Body of pancreas (tissue), 4 donors: ENCODE data around the gene GPRC5C. TPM values are rescaled to one million over a fixed set of nuclear protein-coding genes. Genes with fewer than 3 reads are reported as not detected.

ENCODE experiments used
- ATAC-seq: fragments of 150-250 bp; one replicate; pipeline ENCODE4 v1.9.1; 2016
- DNase-seq, 4 donors: peaks; one replicate each; pipeline ENCODE4 v3.0.0-alpha.2; 2019
- H3K27ac ChIP-seq, 4 donors: fragments of 200-600 bp; sonication (generic); 1 replicate in 3 of 4; 2 replicates in 1 of 4; pipeline versions ENCODE4 v1.5.1 to v1.6.1; 2016 to 2019; ENCODE audit warnings: mild to moderate bottlenecking in 1 of 4, mixed read lengths in 1 of 4, moderate library complexity in 1 of 4
- H3K27me3 ChIP-seq, 2 donors: fragments of 200-600 bp; sonication (generic); one replicate each; pipeline ENCODE4 v1.6.0; 2016; ENCODE audit warnings: mild to moderate bottlenecking in 1 of 2
- H3K36me3 ChIP-seq, 2 donors: fragments of 200-600 bp; sonication (generic); replicated peaks in 1 of 2; 2 replicates each; pipeline ENCODE4 v1.5.1; 2016; ENCODE audit warnings: low read depth in 2 of 2; ENCODE audit not compliant: insufficient read depth in 1 of 2
- H3K4me1 ChIP-seq: fragments of 200-600 bp; sonication (generic); one replicate; pipeline ENCODE4 v1.6.0; 2016
- H3K4me3 ChIP-seq, 2 donors: fragments of 200-600 bp; sonication (generic); 1 replicate in 1 of 2; 2 replicates in 1 of 2; pipeline ENCODE4 v1.5.1; 2016 to 2019
- H3K9me3 ChIP-seq, 3 donors: fragments of 200-600 bp; sonication (generic); 1 replicate in 2 of 3; 2 replicates in 1 of 3; pipeline ENCODE4 v1.5.1; 2016
- POLR2A ChIP-seq, 3 donors: fragments of 450-650 bp; IDR thresholded peaks; one replicate each; pipeline ENCODE4 v1.6.1; 2016; ENCODE audit warnings: antibody characterized with exemption in 3 of 3, mild to moderate bottlenecking in 2 of 3
- WGBS, 2 donors: methylation state at CpG; one replicate each; pipeline ENCODE4 v1.1.5; 2017; 5-methylcytosine and 5-hydroxymethylcytosine counted together
- intact Hi-C: fragments of 100-400 bp; cut with DNase I; formaldehyde crosslinking; loops from one replicate; pipeline ENCODE4 v1.15.1; 2023
- total RNA-seq, 2 donors: library from RNA; depleted of rRNA; stranded (reverse); fragments of >200 nt; gene quantifications; one replicate each; pipeline ENCODE4 v1.1.0, GENCODE V29; 2016
- TF ChIP-seq, protein P1 (sequence below), 7 experiments: fragments of 450-650 bp in 4 of 7; fragments of 200-600 bp in 3 of 7; sonication (generic) in 3 of 7; IDR thresholded peaks; one replicate each; pipeline ENCODE4 v1.5.1; 2016 to 2019; ENCODE audit warnings: antibody characterized with exemption in 7 of 7

The GPRC5C gene
- total RNA-seq, 2 donors from 2014 or later = 68.0 to 71.2 TPM

DNA sequence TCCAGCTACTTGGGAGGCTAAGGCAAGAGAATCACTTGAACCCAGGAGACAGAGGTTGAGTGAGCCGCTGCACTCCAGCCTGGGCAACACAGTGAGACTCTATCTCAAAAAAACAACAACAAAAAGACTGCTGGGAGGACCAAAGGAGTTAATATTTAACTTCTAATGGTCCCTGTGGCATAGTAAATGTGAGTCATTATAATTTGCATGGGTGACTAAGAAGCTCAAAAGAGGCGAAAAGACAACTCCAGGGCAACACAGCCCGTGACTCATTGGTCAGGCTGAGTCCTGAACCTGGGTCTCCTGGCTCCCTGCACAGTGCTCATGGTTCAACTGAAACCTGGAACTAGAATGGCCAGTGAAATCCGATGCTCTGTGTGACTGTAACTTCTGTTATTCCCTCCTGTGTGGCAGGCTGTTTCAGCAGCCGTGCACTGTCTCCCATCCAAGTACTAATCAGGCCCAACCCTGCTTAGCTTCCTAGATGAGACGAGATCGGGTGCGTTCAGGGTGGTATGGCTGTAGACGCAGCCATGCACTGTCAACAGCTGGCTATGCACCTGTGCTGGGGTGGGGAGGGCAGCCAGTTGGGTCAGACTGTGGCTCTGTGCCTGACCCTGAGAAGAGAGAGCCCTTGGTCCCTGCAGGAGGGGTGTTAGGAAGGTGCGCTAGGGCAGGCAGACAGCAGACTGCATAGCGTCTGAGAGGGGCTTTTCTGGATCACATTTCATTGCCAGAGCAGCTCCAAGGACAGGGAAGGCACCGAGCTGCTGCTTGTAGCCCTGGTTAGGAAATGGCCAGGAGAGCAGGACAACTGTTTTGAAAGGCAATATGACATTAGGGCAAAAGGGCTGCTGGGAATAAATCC is 14.5 kb upstream of the GPRC5C start:
- DNase-seq = peak in 3 of 4 donors; percentile 34 to 69 (median 40)
- H3K27ac ChIP-seq = peak overlapping the region in 1 of 4 donors; percentile 65

DNA sequence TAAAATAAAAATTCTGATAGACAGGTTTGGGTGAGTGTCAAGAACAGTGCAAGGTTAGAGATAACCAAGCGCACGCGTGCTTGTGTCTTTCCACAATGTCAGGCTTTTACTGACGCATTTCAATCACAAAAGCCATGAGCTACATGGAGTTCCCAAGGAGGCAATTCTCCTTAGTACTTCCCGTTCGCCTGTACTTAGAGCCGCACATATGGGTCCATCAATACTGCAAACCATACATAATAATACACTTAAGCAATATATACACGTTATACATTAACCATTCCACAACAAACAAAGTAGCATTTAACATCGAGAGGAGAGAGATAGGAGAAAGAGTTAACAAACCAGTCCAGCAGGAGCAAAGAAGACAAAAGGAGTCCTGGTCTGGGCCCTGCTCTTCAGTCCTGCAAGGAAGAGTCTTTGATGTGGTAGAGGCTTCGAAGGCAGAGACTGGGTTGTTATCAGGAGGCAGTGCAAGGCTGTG is 11.9 kb upstream of the GPRC5C start:
- peak; percentile 71 for ATAC-seq
- H3K9me3 ChIP-seq = no peaks in the 10 kb centered on the region
- intact Hi-C loops = no loop called here
- no peaks in the 10 kb centered on the region for H3K27me3 ChIP-seq
- no peak overlapping the region for H3K4me3 ChIP-seq
- no peaks in the 10 kb centered on the region for H3K36me3 ChIP-seq
- H3K27ac ChIP-seq = peak overlapping the region in 3 of 4 donors; percentile 26 to 36 (median 27)
- 35% methylated on average over 10 of the region's 10 CpGs for WGBS, 2 donors
- TF ChIP-seq, protein P1, sequence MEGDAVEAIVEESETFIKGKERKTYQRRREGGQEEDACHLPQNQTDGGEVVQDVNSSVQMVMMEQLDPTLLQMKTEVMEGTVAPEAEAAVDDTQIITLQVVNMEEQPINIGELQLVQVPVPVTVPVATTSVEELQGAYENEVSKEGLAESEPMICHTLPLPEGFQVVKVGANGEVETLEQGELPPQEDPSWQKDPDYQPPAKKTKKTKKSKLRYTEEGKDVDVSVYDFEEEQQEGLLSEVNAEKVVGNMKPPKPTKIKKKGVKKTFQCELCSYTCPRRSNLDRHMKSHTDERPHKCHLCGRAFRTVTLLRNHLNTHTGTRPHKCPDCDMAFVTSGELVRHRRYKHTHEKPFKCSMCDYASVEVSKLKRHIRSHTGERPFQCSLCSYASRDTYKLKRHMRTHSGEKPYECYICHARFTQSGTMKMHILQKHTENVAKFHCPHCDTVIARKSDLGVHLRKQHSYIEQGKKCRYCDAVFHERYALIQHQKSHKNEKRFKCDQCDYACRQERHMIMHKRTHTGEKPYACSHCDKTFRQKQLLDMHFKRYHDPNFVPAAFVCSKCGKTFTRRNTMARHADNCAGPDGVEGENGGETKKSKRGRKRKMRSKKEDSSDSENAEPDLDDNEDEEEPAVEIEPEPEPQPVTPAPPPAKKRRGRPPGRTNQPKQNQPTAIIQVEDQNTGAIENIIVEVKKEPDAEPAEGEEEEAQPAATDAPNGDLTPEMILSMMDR (IDR thresholded peaks at IDR 0.05) = no peak
- TF ChIP-seq POLR2A (IDR thresholded peaks at IDR 0.05) = peak in 1 of 3 donors; percentile 28
- H3K4me1 ChIP-seq = peaks cover 28% of the 10 kb centered on the region
- peak; percentile 40 to 80 (median 56) for DNase-seq

More for the DNA sequence above, 14.5 kb upstream of the GPRC5C start:
- Histone ChIP-seq H3K4me1 (peaks cover 28% of the 10 kb centered on the region), H3K27me3 (no peaks in the 10 kb centered on the region), H3K36me3 (no peaks in the 10 kb centered on the region), H3K4me3 (no peak overlapping the region), H3K9me3 (no peaks in the 10 kb centered on the region)
- ATAC-seq = peak; percentile 74
- intact Hi-C loops = no loop called here
- TF ChIP-seq, protein P1 (IDR thresholded peaks at IDR 0.05) = no peak
- TF ChIP-seq POLR2A (IDR thresholded peaks at IDR 0.05) = no peak
- WGBS, 2 donors = 60 to 73% methylated on average over 4 to 12 of the region's 12 CpGs

DNA sequence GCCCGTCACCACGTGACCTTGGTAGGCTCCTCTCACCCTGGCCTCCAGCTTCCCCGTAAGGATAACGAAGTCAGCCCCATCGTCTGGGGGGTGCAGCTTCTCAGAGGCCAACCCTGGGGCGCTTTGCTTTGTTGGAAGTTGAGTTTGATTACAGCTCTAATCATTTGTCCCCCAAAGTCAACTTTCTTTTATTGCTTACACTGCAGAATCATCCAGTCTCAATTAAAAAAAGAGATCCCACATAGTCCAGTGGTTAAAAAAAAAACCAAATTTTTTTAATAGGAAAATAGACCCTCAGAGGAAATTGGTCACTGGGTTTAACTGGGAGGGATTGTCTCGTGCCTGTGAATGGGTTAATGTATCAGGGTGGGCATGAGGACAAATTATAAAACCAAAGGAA is 7.8 kb upstream of the GPRC5C start:
- WGBS, 2 donors = 91 to 93% methylated on average over 7 of the region's 7 CpGs
- intact Hi-C loops = no loop called here
- H3K4me3 ChIP-seq = no peak overlapping the region
- no peak overlapping the region for H3K27ac ChIP-seq
- DNase-seq = no peak
- H3K9me3 ChIP-seq = no peaks in the 10 kb centered on the region
- H3K36me3 ChIP-seq = no peaks in the 10 kb centered on the region
- TF ChIP-seq POLR2A (IDR thresholded peaks at IDR 0.05) = no peak
- TF ChIP-seq, protein P1 (IDR thresholded peaks at IDR 0.05) = no peak
- no peaks in the 10 kb centered on the region for H3K27me3 ChIP-seq
- H3K4me1 ChIP-seq = peaks cover 34% of the 10 kb centered on the region
- ATAC-seq = no peak

DNA sequence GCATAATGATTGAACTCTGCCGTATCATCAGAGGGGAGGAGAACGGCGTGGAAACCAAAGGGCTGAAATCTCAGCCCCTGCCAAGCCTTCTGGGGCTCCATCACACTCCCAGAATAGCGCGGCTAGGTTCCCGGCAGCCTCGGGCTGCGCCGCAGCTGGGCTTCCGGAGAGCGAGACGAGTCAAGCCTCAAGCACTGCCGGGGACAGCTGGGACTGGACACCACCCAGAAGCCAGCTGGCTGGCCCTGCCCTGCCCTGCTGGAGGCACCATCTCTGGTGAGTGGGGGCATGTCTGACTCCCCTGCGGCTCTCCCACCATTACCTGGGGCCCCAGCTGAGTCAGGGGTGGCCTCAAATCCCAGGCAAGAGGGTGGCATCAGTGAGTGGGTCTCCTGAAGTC is 7.2 kb upstream of the GPRC5C start:
- TF ChIP-seq POLR2A (IDR thresholded peaks at IDR 0.05) = no peak
- TF ChIP-seq, protein P1 (IDR thresholded peaks at IDR 0.05) = no peak
- H3K27me3 ChIP-seq = no peaks in the 10 kb centered on the region
- peaks cover 34% of the 10 kb centered on the region for H3K4me1 ChIP-seq
- no peaks in the 10 kb centered on the region for H3K36me3 ChIP-seq
- 94 to 96% methylated on average over 4 to 14 of the region's 14 CpGs for WGBS, 2 donors
- ATAC-seq (no peak), DNase-seq (no peak)
- H3K27ac ChIP-seq = no peak overlapping the region
- no peak overlapping the region for H3K4me3 ChIP-seq
- H3K9me3 ChIP-seq = no peaks in the 10 kb centered on the region
- intact Hi-C loops = no loop called here
